Loucy (cell line): ENCODE data around the gene EFNB2.

Experiments
- H2AFZ ChIP-seq: fragments of 200-600 bp; sonication (generic); 2 replicates; pipeline ENCODE4 v1.6.0; 2016; ENCODE audit warnings: antibody characterized with exemption, mild to moderate bottlenecking, low read length, moderate library complexity
- H3F3A ChIP-seq: fragments of 200-600 bp; 2 replicates; pipeline ENCODE4 v1.6.0; 2016; ENCODE audit warnings: antibody characterized with exemption, low read depth, mild to moderate bottlenecking
- H3K27me3 ChIP-seq: fragments of 200-600 bp; sonication (generic); 2 replicates; pipeline ENCODE4 v1.6.1; 2014; ENCODE audit warnings: low read length, mild to moderate bottlenecking; ENCODE audit not compliant: insufficient read depth, poor library complexity, severe bottlenecking
- H3K36me3 ChIP-seq: fragments of 200-600 bp; sonication (generic); 2 replicates; pipeline ENCODE4 v1.6.1; 2016; ENCODE audit warnings: low read length; ENCODE audit not compliant: insufficient read depth
- H3K4me1 ChIP-seq: fragments of 200-600 bp; sonication (generic); 2 replicates; pipeline ENCODE4 v1.5.1; 2014; ENCODE audit warnings: low read length, mild to moderate bottlenecking; ENCODE audit not compliant: insufficient read depth, poor library complexity, severe bottlenecking
- H3K4me2 ChIP-seq: fragments of 200-600 bp; sonication (generic); 2 replicates; pipeline ENCODE4 v1.6.0; 2014; ENCODE audit warnings: antibody characterized with exemption, low read length, low read depth, mild to moderate bottlenecking; ENCODE audit not compliant: poor library complexity, severe bottlenecking
- H3K4me3 ChIP-seq: fragments of 200-600 bp; sonication (generic); 2 replicates; pipeline ENCODE4 v1.5.1; 2014; ENCODE audit warnings: low read length, mild to moderate bottlenecking, mixed read lengths; ENCODE audit not compliant: poor library complexity, severe bottlenecking
- H3K79me2 ChIP-seq: fragments of 200-600 bp; sonication (generic); 2 replicates; pipeline ENCODE4 v1.6.1; 2014; ENCODE audit warnings: low read length; ENCODE audit not compliant: insufficient read depth
- H3K9ac ChIP-seq: fragments of 200-600 bp; sonication (generic); 2 replicates; pipeline ENCODE4 v1.6.0; 2014; ENCODE audit warnings: mild to moderate bottlenecking, low read depth, low read length, moderate library complexity; ENCODE audit not compliant: poor library complexity, severe bottlenecking
- H3K9me2 ChIP-seq: fragments of 200-600 bp; sonication (generic); replicated peaks from 2 replicates; pipeline ENCODE4 v1.6.1; 2016; ENCODE audit warnings: low read depth, low read length, mixed read lengths
- H3K9me3 ChIP-seq: fragments of 200-600 bp; sonication (generic); 2 replicates; pipeline ENCODE4 v1.6.1; 2014; ENCODE audit warnings: mild to moderate bottlenecking, antibody characterized with exemption, low read length, low read depth; ENCODE audit not compliant: insufficient read depth
- H4K20me1 ChIP-seq: fragments of 200-600 bp; sonication (generic); 2 replicates; pipeline ENCODE4 v1.6.0; 2014; ENCODE audit warnings: antibody characterized with exemption, low read length, mild to moderate bottlenecking; ENCODE audit not compliant: insufficient read depth, poor library complexity, severe bottlenecking
- EZH2phosphoT487 ChIP-seq: fragments of 200-600 bp; IDR thresholded peaks from 2 replicates; pipeline ENCODE4 v1.6.1; 2018; ENCODE audit warnings: antibody characterized with exemption, mild to moderate bottlenecking, moderate library complexity, borderline replicate concordance
- TF ChIP-seq, protein P1 (sequence below): fragments of 200-600 bp; sonication (generic); conservative IDR thresholded peaks from 2 replicates; pipeline ENCODE4 v1.5.1; 2014; ENCODE audit warnings: mild to moderate bottlenecking, antibody characterized with exemption, low read length

EFNB2 gene

DNA sequence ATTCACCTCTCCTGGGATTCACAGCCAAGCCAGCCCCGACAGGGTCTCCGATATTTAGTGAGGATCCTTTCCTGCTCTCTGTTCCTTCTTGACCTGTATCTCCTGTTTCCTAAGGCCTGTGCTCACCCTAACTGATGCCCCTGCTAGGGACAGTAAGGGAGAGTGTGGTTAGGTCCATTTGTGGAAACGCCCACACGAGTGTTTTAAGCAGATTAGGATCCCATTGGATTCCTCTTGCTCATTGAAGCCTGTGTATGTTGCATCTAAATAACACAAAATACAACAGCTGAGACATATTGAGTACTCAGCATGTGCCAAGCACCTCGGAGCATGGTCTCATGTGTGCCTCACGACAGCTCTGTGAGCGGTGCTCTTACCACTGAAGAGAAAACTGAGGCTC lies 64.9 kb downstream of the EFNB2 start:
- H3K36me3 ChIP-seq = no peaks in the 10 kb centered on the region
- no peak overlapping the region for H3K4me2 ChIP-seq
- H4K20me1 ChIP-seq = no peaks in the 10 kb centered on the region
- no peak overlapping the region for H2AFZ ChIP-seq
- no peaks in the 10 kb centered on the region for H3K9me3 ChIP-seq
- TF ChIP-seq, protein P1, sequence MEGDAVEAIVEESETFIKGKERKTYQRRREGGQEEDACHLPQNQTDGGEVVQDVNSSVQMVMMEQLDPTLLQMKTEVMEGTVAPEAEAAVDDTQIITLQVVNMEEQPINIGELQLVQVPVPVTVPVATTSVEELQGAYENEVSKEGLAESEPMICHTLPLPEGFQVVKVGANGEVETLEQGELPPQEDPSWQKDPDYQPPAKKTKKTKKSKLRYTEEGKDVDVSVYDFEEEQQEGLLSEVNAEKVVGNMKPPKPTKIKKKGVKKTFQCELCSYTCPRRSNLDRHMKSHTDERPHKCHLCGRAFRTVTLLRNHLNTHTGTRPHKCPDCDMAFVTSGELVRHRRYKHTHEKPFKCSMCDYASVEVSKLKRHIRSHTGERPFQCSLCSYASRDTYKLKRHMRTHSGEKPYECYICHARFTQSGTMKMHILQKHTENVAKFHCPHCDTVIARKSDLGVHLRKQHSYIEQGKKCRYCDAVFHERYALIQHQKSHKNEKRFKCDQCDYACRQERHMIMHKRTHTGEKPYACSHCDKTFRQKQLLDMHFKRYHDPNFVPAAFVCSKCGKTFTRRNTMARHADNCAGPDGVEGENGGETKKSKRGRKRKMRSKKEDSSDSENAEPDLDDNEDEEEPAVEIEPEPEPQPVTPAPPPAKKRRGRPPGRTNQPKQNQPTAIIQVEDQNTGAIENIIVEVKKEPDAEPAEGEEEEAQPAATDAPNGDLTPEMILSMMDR = no peak
- TF ChIP-seq EZH2phosphoT487 = no peak
- no peaks in the 10 kb centered on the region for H3K4me1 ChIP-seq
- H3K9ac ChIP-seq = no peak overlapping the region
- H3F3A ChIP-seq = no peaks in the 10 kb centered on the region
- no peaks in the 10 kb centered on the region for H3K79me2 ChIP-seq
- H3K9me2 ChIP-seq = no peaks in the 10 kb centered on the region
- H3K4me3 ChIP-seq = no peak overlapping the region
- H3K27me3 ChIP-seq = no peaks in the 10 kb centered on the region

DNA sequence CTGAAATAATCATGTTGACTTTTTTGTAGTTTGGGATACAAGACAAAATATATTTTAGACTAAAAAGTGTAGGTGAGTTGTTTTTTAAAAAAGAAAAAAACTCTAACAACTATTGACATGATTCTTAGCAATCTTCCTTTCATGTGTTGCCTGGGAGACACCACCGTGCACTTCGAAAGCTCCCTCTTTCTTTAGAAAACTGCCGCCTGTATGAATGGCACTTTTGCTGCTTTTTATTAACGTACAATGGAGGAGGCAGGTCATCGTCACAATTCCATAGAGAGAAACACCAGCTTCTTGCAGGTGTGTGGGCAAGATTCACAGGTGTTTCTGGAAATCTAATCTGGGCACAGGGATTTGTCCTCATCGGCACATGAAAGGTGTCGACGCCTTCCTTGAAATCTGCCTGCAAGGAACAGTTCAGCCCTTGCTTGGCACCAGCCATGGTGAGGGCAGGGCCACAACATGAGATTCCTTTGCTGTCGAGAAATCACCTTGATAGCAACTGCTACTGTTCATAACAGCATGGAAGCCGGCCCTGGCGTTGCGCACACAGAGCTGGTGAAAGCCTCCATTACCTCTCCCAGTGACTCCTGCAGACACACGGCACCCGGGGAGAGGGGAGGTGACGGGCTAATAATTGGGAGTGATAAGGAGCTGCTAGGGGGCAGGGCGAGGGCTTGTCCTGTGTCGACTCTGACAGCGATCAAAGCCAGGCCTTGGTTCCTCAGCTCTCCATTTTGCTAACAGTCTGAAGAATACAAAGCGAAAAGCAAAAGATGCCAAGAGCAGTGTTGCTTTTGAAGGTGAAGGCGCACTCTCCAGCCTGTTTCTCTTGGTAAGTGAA lies 66.5 kb downstream of the EFNB2 start:
- no peaks in the 10 kb centered on the region for H3K36me3 ChIP-seq
- no peaks in the 10 kb centered on the region for H3K4me1 ChIP-seq
- no peak overlapping the region for H3K4me2 ChIP-seq
- H3K9me2 ChIP-seq = no peaks in the 10 kb centered on the region
- no peaks in the 10 kb centered on the region for H4K20me1 ChIP-seq
- H2AFZ ChIP-seq = no peak overlapping the region
- no peak overlapping the region for H3K4me3 ChIP-seq
- no peak overlapping the region for H3K9ac ChIP-seq
- H3K9me3 ChIP-seq = no peaks in the 10 kb centered on the region
- H3K27me3 ChIP-seq = no peaks in the 10 kb centered on the region
- no peaks in the 10 kb centered on the region for H3K79me2 ChIP-seq
- no peaks in the 10 kb centered on the region for H3F3A ChIP-seq
- TF ChIP-seq EZH2phosphoT487 = no peak
- TF ChIP-seq, protein P1 = no peak

GRCh38 chr13:106468207-106468606 lies 67.3 kb downstream of the EFNB2 start:
- Histone ChIP-seq H4K20me1 (no peaks in the 10 kb centered on the region), H3K27me3 (no peaks in the 10 kb centered on the region), H2AFZ (no peak overlapping the region), H3K9ac (no peak overlapping the region), H3F3A (no peaks in the 10 kb centered on the region), H3K4me3 (no peak overlapping the region), H3K9me3 (no peaks in the 10 kb centered on the region), H3K36me3 (no peaks in the 10 kb centered on the region), H3K9me2 (no peaks in the 10 kb centered on the region), H3K4me2 (no peak overlapping the region), H3K79me2 (no peaks in the 10 kb centered on the region), H3K4me1 (no peaks in the 10 kb centered on the region)
- TF ChIP-seq EZH2phosphoT487 = no peak
- TF ChIP-seq, protein P1 = no peak
